ENCODE results near the gene USP10.

Gene USP10

GRCh38 chr16:84706856-84707255 is 7.1 kb downstream of the USP10 start:
- H3K4me3 ChIP-seq (ENCODE audit: low read length), result no peak overlapping the region
- peaks cover 12% of the 10 kb centered on the region for H3K4me1 ChIP-seq (ENCODE audit: control insufficient read depth, insufficient read depth, low read length)
- no peak overlapping the region for H3K4me2 ChIP-seq (ENCODE audit: low read length)
- H3K36me3 ChIP-seq (ENCODE audit: insufficient read depth, low read length), result peaks cover 8% of the 10 kb centered on the region
- H3K9ac ChIP-seq (ENCODE audit: low read depth, low read length), result no peak overlapping the region
- H3K27me3 ChIP-seq (ENCODE audit: control insufficient read depth, insufficient read depth, low read length), result no peaks in the 10 kb centered on the region
- H3K9me3 ChIP-seq (replicated peaks; ENCODE audit: low read length), result no peaks in the 10 kb centered on the region

- Histone ChIP-seq H3K36me3 (ENCODE audit: insufficient read depth, low read length) (peaks cover 8% of the 10 kb centered on the region), H3K4me3 (ENCODE audit: low read length) (no peak overlapping the region), H3K4me2 (ENCODE audit: low read length) (no peak overlapping the region), H3K9ac (ENCODE audit: low read depth, low read length) (no peak overlapping the region), H3K27me3 (ENCODE audit: control insufficient read depth, insufficient read depth, low read length) (no peaks in the 10 kb centered on the region), H3K9me3 (replicated peaks; ENCODE audit: low read length) (no peaks in the 10 kb centered on the region), H3K4me1 (ENCODE audit: control insufficient read depth, insufficient read depth, low read length) (peaks cover 6% of the 10 kb centered on the region)
Observed at GRCh38 chr16:84709609-84710008, 9.8 kb downstream of the USP10 start.

- H3K4me3 ChIP-seq (ENCODE audit: low read length), result no peak overlapping the region
- no peaks in the 10 kb centered on the region for H3K27me3 ChIP-seq (ENCODE audit: control insufficient read depth, insufficient read depth, low read length)
- H3K9ac ChIP-seq (ENCODE audit: low read depth, low read length), result no peak overlapping the region
- no peaks in the 10 kb centered on the region for H3K9me3 ChIP-seq (replicated peaks; ENCODE audit: low read length)
- H3K36me3 ChIP-seq (ENCODE audit: insufficient read depth, low read length), result peaks cover 4% of the 10 kb centered on the region
- H3K4me2 ChIP-seq (ENCODE audit: low read length), result no peak overlapping the region
- H3K4me1 ChIP-seq (ENCODE audit: control insufficient read depth, insufficient read depth, low read length), result peaks cover 6% of the 10 kb centered on the region
Observed at GRCh38 chr16:84710686-84711085, 10.9 kb downstream of the USP10 start.

- Histone ChIP-seq H3K4me3 (ENCODE audit: low read length) (no peak overlapping the region), H3K27me3 (ENCODE audit: control insufficient read depth, insufficient read depth, low read length) (no peaks in the 10 kb centered on the region), H3K9ac (ENCODE audit: low read depth, low read length) (no peak overlapping the region), H3K9me3 (replicated peaks; ENCODE audit: low read length) (no peaks in the 10 kb centered on the region), H3K36me3 (ENCODE audit: insufficient read depth, low read length) (peaks cover 11% of the 10 kb centered on the region), H3K4me1 (ENCODE audit: control insufficient read depth, insufficient read depth, low read length) (peaks cover 6% of the 10 kb centered on the region), H3K4me2 (ENCODE audit: low read length) (no peak overlapping the region)
Observed at GRCh38 chr16:84712138-84712671, 12.4 kb downstream of the USP10 start.

- H3K9ac ChIP-seq (ENCODE audit: low read depth, low read length), result no peak overlapping the region
- H3K9me3 ChIP-seq (replicated peaks; ENCODE audit: low read length), result no peaks in the 10 kb centered on the region
- H3K4me2 ChIP-seq (ENCODE audit: low read length), result no peak overlapping the region
- no peaks in the 10 kb centered on the region for H3K4me1 ChIP-seq (ENCODE audit: control insufficient read depth, insufficient read depth, low read length)
- no peak overlapping the region for H3K4me3 ChIP-seq (ENCODE audit: low read length)
- peaks cover 11% of the 10 kb centered on the region for H3K36me3 ChIP-seq (ENCODE audit: insufficient read depth, low read length)
- H3K27me3 ChIP-seq (ENCODE audit: control insufficient read depth, insufficient read depth, low read length), result no peaks in the 10 kb centered on the region
Observed at GRCh38 chr16:84712801-84713775, 13.3 kb downstream of the USP10 start.

GRCh38 chr16:84714028-84714427 is 14.2 kb downstream of the USP10 start:
- Histone ChIP-seq H3K9ac (ENCODE audit: low read depth, low read length) (no peak overlapping the region), H3K36me3 (ENCODE audit: insufficient read depth, low read length) (peaks cover 11% of the 10 kb centered on the region), H3K9me3 (replicated peaks; ENCODE audit: low read length) (no peaks in the 10 kb centered on the region), H3K4me2 (ENCODE audit: low read length) (no peak overlapping the region), H3K4me3 (ENCODE audit: low read length) (no peak overlapping the region), H3K4me1 (ENCODE audit: control insufficient read depth, insufficient read depth, low read length) (no peaks in the 10 kb centered on the region), H3K27me3 (ENCODE audit: control insufficient read depth, insufficient read depth, low read length) (no peaks in the 10 kb centered on the region)

- H3K9me3 ChIP-seq (replicated peaks; ENCODE audit: low read length), result no peaks in the 10 kb centered on the region
- peaks cover 11% of the 10 kb centered on the region for H3K36me3 ChIP-seq (ENCODE audit: insufficient read depth, low read length)
- no peaks in the 10 kb centered on the region for H3K27me3 ChIP-seq (ENCODE audit: control insufficient read depth, insufficient read depth, low read length)
- no peak overlapping the region for H3K9ac ChIP-seq (ENCODE audit: low read depth, low read length)
- peaks cover 6% of the 10 kb centered on the region for H3K4me1 ChIP-seq (ENCODE audit: control insufficient read depth, insufficient read depth, low read length)
- no peak overlapping the region for H3K4me2 ChIP-seq (ENCODE audit: low read length)
- no peak overlapping the region for H3K4me3 ChIP-seq (ENCODE audit: low read length)
Observed at GRCh38 chr16:84715424-84715823, 15.6 kb downstream of the USP10 start.

GRCh38 chr16:84715854-84716253 is 16.1 kb downstream of the USP10 start:
- no peak overlapping the region for H3K4me3 ChIP-seq (ENCODE audit: low read length)
- H3K9me3 ChIP-seq (replicated peaks; ENCODE audit: low read length), result no peaks in the 10 kb centered on the region
- no peak overlapping the region for H3K4me2 ChIP-seq (ENCODE audit: low read length)
- peaks cover 11% of the 10 kb centered on the region for H3K36me3 ChIP-seq (ENCODE audit: insufficient read depth, low read length)
- H3K27me3 ChIP-seq (ENCODE audit: control insufficient read depth, insufficient read depth, low read length), result no peaks in the 10 kb centered on the region
- peaks cover 6% of the 10 kb centered on the region for H3K4me1 ChIP-seq (ENCODE audit: control insufficient read depth, insufficient read depth, low read length)
- no peak overlapping the region for H3K9ac ChIP-seq (ENCODE audit: low read depth, low read length)

GRCh38 chr16:84716740-84717139 is 16.9 kb downstream of the USP10 start:
- H3K4me3 ChIP-seq (ENCODE audit: low read length), result no peak overlapping the region
- no peaks in the 10 kb centered on the region for H3K27me3 ChIP-seq (ENCODE audit: control insufficient read depth, insufficient read depth, low read length)
- H3K9me3 ChIP-seq (replicated peaks; ENCODE audit: low read length), result no peaks in the 10 kb centered on the region
- H3K4me2 ChIP-seq (ENCODE audit: low read length), result no peak overlapping the region
- peaks cover 7% of the 10 kb centered on the region for H3K36me3 ChIP-seq (ENCODE audit: insufficient read depth, low read length)
- H3K4me1 ChIP-seq (ENCODE audit: control insufficient read depth, insufficient read depth, low read length), result peaks cover 6% of the 10 kb centered on the region
- no peak overlapping the region for H3K9ac ChIP-seq (ENCODE audit: low read depth, low read length)

GRCh38 chr16:84717484-84717883 is 17.7 kb downstream of the USP10 start:
- Histone ChIP-seq H3K9ac (ENCODE audit: low read depth, low read length) (no peak overlapping the region), H3K4me3 (ENCODE audit: low read length) (no peak overlapping the region), H3K4me2 (ENCODE audit: low read length) (no peak overlapping the region), H3K36me3 (ENCODE audit: insufficient read depth, low read length) (peaks cover 7% of the 10 kb centered on the region), H3K27me3 (ENCODE audit: control insufficient read depth, insufficient read depth, low read length) (no peaks in the 10 kb centered on the region), H3K9me3 (replicated peaks; ENCODE audit: low read length) (no peaks in the 10 kb centered on the region), H3K4me1 (ENCODE audit: control insufficient read depth, insufficient read depth, low read length) (peaks cover 6% of the 10 kb centered on the region)

GRCh38 chr16:84720177-84720579 is 20.4 kb downstream of the USP10 start:
- no peak overlapping the region for H3K9ac ChIP-seq (ENCODE audit: low read depth, low read length)
- H3K4me2 ChIP-seq (ENCODE audit: low read length), result peak overlapping the region; percentile 29
- H3K4me3 ChIP-seq (ENCODE audit: low read length), result no peak overlapping the region
- H3K9me3 ChIP-seq (replicated peaks; ENCODE audit: low read length), result no peaks in the 10 kb centered on the region
- peaks cover 7% of the 10 kb centered on the region for H3K36me3 ChIP-seq (ENCODE audit: insufficient read depth, low read length)
- H3K4me1 ChIP-seq (ENCODE audit: control insufficient read depth, insufficient read depth, low read length), result peaks cover 17% of the 10 kb centered on the region
- H3K27me3 ChIP-seq (ENCODE audit: control insufficient read depth, insufficient read depth, low read length), result no peaks in the 10 kb centered on the region

- no peak overlapping the region for H3K4me2 ChIP-seq (ENCODE audit: low read length)
- H3K4me3 ChIP-seq (ENCODE audit: low read length), result no peak overlapping the region
- H3K4me1 ChIP-seq (ENCODE audit: control insufficient read depth, insufficient read depth, low read length), result peaks cover 26% of the 10 kb centered on the region
- H3K9me3 ChIP-seq (replicated peaks; ENCODE audit: low read length), result no peaks in the 10 kb centered on the region
- no peak overlapping the region for H3K9ac ChIP-seq (ENCODE audit: low read depth, low read length)
- H3K36me3 ChIP-seq (ENCODE audit: insufficient read depth, low read length), result no peaks in the 10 kb centered on the region
- no peaks in the 10 kb centered on the region for H3K27me3 ChIP-seq (ENCODE audit: control insufficient read depth, insufficient read depth, low read length)
Observed at GRCh38 chr16:84722068-84722467, 22.3 kb downstream of the USP10 start.

All from skeletal muscle satellite cell (primary cell).